NB4 (cell line): ENCODE data around the gene SIK2.
A peak's percentile ranks its signal among the peaks of the same experiment; 100 is the strongest.

Experiments
- DNase-seq: peaks from one replicate; pipeline ENCODE4 v3.0.0; 2010; ENCODE audit warnings: low read depth
- H3K4me3 ChIP-seq: one replicate; pipeline ENCODE4 v1.5.1; 2011; ENCODE audit warnings: mild to moderate bottlenecking, low read depth, low read length, moderate library complexity
- MAX ChIP-seq: IDR thresholded peaks from 2 replicates; pipeline ENCODE4 v1.6.1; 2011; ENCODE audit warnings: low read depth, low read length
- MYC ChIP-seq: IDR thresholded peaks from 2 replicates; pipeline ENCODE4 v1.6.1; 2011; ENCODE audit warnings: low read depth, low read length
- POLR2A ChIP-seq: IDR thresholded peaks from 2 replicates; pipeline ENCODE4 v1.6.1; 2011; ENCODE audit warnings: mild to moderate bottlenecking; ENCODE audit not compliant: insufficient read length; ENCODE audit errors: extremely low read depth
- TF ChIP-seq, protein P1 (sequence below): IDR thresholded peaks from one replicate; pipeline ENCODE4 v1.5.1; 2012; ENCODE audit warnings: low read depth, low read length

Gene SIK2

DNA sequence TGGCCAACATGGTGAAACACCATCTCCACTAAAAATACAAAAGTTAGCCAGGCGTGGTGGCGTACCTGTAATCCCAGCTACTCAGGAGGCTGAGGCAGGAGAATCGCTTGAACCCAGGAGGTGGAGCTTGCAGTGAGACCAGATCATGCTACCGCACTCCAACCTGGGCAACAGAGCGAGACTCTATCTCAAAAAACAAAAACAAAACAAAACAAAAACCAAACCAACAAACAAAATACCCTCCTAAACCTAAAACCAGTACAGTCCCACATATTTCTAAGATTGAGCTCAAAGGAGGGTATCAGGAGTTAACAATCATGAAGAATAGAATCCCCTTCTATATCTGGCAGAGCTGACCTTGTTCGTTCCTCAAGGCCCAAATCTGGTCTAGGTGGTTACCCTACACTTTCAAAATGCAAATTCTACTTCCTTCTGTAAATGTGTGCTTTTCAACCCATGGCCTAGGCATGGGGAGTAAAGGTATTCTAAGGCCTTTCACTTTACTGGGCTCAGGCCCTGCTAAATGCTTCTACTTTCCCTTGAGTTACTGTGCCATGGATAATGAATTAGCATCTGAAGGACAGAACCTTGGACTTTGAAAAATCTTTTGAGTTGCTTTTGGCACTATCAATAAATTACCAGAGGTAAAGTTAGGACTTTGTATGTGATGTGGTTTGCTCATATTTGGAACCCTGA lies 174.3 kb downstream of the SIK2 start:
- no peak for TF ChIP-seq POLR2A
- TF ChIP-seq, protein P1, sequence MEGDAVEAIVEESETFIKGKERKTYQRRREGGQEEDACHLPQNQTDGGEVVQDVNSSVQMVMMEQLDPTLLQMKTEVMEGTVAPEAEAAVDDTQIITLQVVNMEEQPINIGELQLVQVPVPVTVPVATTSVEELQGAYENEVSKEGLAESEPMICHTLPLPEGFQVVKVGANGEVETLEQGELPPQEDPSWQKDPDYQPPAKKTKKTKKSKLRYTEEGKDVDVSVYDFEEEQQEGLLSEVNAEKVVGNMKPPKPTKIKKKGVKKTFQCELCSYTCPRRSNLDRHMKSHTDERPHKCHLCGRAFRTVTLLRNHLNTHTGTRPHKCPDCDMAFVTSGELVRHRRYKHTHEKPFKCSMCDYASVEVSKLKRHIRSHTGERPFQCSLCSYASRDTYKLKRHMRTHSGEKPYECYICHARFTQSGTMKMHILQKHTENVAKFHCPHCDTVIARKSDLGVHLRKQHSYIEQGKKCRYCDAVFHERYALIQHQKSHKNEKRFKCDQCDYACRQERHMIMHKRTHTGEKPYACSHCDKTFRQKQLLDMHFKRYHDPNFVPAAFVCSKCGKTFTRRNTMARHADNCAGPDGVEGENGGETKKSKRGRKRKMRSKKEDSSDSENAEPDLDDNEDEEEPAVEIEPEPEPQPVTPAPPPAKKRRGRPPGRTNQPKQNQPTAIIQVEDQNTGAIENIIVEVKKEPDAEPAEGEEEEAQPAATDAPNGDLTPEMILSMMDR = no peak
- TF ChIP-seq MAX = no peak
- TF ChIP-seq MYC = no peak
- DNase-seq = no peak
- no peak overlapping the region for H3K4me3 ChIP-seq

DNA sequence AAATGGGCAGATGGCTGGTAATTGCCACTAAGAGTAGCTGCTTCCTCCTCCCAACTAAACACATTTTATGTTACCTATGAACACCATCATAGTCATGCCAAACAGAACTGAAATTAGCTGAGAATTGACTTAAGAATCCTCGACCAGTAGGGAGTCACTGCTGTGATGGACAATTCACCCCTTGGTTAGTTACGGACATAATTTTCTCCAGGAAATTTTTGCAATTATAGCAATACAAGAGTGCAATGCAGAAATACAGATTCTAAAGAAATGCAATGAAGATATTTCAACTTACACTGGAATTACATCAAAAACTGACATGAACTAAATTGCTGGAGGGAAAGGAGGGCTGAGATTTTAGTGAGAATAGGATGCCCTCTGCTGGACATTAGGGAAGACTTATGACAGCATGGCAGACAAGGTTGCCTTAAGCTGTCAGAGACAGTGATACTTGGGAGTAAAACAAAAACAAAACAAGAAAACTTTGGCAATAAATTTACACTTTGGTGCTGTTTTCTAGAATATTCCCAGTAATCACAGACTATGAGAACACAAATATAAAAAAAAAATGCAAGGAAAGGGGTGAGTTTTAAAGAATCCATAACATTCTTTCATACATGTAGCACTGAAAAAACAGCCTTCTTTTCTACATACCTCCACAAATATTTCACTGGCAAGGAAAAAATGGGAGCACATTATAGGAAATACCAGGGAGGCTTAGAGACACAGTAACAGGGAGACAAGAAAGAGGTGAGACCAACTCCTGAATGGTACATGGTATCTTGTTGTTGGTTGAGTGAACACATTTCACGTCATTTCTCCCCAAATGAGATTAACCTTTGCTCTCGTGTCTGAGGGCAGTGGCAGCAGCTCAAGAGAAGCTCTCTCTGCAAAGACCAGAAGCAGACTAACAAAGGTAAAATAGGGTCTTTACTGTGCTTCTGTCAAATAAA lies 175.1 kb downstream of the SIK2 start:
- DNase-seq = peak; percentile 79
- TF ChIP-seq MYC (no peak), POLR2A (no peak), MAX (peak; percentile 72)
- TF ChIP-seq, protein P1 = peak; percentile 78
- H3K4me3 ChIP-seq = no peak overlapping the region

- no peak overlapping the region for H3K4me3 ChIP-seq
- no peak for DNase-seq
Measured at GRCh38 chr11:111778047-111778558, 175.9 kb downstream of the SIK2 start.

GRCh38 chr11:111779118-111779517 lies 176.9 kb downstream of the SIK2 start:
- no peak overlapping the region for H3K4me3 ChIP-seq
- TF ChIP-seq POLR2A = no peak
- TF ChIP-seq, protein P1 = no peak
- no peak for TF ChIP-seq MAX
- TF ChIP-seq MYC = no peak
- DNase-seq = no peak

More at GRCh38 chr11:111778047-111778558, 175.9 kb downstream of the SIK2 start:
- no peak for TF ChIP-seq MAX
- TF ChIP-seq POLR2A = no peak
- TF ChIP-seq MYC = no peak
- TF ChIP-seq, protein P1 = no peak
